GM12878 (cell line): ENCODE data around the gene ST3GAL5. TPM values are rescaled to one million over a fixed set of nuclear protein-coding genes. Genes with fewer than 3 reads are reported as not detected.

Source experiments
- ATF7 ChIP-seq: fragments of 450-650 bp; IDR thresholded peaks from 2 replicates; pipeline ENCODE4 v1.6.1; 2016; ENCODE audit warnings: low read depth, mild to moderate bottlenecking
- BMI1 ChIP-seq: fragments of 450-650 bp; IDR thresholded peaks from 2 replicates; pipeline ENCODE4 v1.6.1; 2016; ENCODE audit warnings: mild to moderate bottlenecking, moderate library complexity, borderline replicate concordance
- CHD1 ChIP-seq: IDR thresholded peaks from 2 replicates; pipeline ENCODE4 v1.6.1; 2012; ENCODE audit warnings: low read depth, low read length, improper control_type of control experiment
- DPF2 ChIP-seq: fragments of 450-650 bp; IDR thresholded peaks from 2 replicates; pipeline ENCODE4 v1.6.1; 2017; ENCODE audit warnings: mild to moderate bottlenecking
- MEF2B ChIP-seq: fragments of 450-650 bp; IDR thresholded peaks from 2 replicates; pipeline ENCODE4 v1.6.1; 2018; ENCODE audit warnings: mild to moderate bottlenecking, moderate library complexity; ENCODE audit not compliant: partially characterized antibody, poor library complexity, severe bottlenecking
- NBN ChIP-seq: fragments of 450-650 bp; IDR thresholded peaks from 2 replicates; pipeline ENCODE4 v1.6.1; 2016
- NR2F1 ChIP-seq: fragments of 450-650 bp; conservative IDR thresholded peaks from 2 replicates; pipeline ENCODE4 v1.6.1; 2017; ENCODE audit warnings: mild to moderate bottlenecking
- SIN3A ChIP-seq: IDR thresholded peaks from 2 replicates; pipeline ENCODE4 v1.6.1; 2012; ENCODE audit warnings: low read depth, low read length, improper control_type of control experiment
- SREBF1 ChIP-seq: IDR thresholded peaks from 2 replicates; pipeline ENCODE4 v1.6.1; 2012; ENCODE audit warnings: mild to moderate bottlenecking, low read length
- YBX1 ChIP-seq: fragments of 450-650 bp; IDR thresholded peaks from 2 replicates; pipeline ENCODE4 v1.6.1; 2016; ENCODE audit warnings: antibody characterized with exemption
- polyA plus RNA-seq, 11 experiments: library from polyadenylated mRNA; depleted of rRNA in 4 of 11; unstranded in 6 of 11; stranded (reverse) in 5 of 11; fragments of >200 nt; fragmentation: Nextera tagmentation in 4 of 11; fragmentation: Illumina TruSeq in 1 of 11; extraction: Ambion mirVana in 4 of 11; extraction: Trizol in 1 of 11; gene quantifications; 1 replicate in 1 of 11; 2 replicates in 10 of 11; pipeline versions ENCODE4 v1.2.1 to v1.2.3, GENCODE V29; 2011 to 2016; ENCODE audit warnings: inconsistent platforms in 2 of 11, missing spikeins in 2 of 11, low read depth in 1 of 11
- total RNA-seq, 4 experiments: library from RNA; depleted of rRNA in 3 of 4; stranded (reverse); fragments of >200 nt in 3 of 4; fragmentation: Illumina TruSeq in 1 of 4; extraction: Trizol in 1 of 4; gene quantifications; 2 replicates each; pipeline versions ENCODE4 v1.2.1 to v1.2.3, GENCODE V29; 2013 to 2021
- TF ChIP-seq, protein P1 (sequence below): fragments of 450-650 bp; IDR thresholded peaks from 2 replicates; pipeline ENCODE4 v1.6.1; 2016; ENCODE audit warnings: mild to moderate bottlenecking, moderate library complexity, borderline replicate concordance
- TF ChIP-seq, protein P2 (sequence below): fragments of 450-650 bp; formaldehyde crosslinking; IDR thresholded peaks from 2 replicates; pipeline ENCODE4 v1.4.0; 2020; ENCODE audit warnings: mild to moderate bottlenecking, moderate library complexity
- TF ChIP-seq, protein P3 (sequence below): fragments of 450-650 bp; IDR thresholded peaks from 2 replicates; pipeline ENCODE4 v1.6.1; 2018; ENCODE audit warnings: mild to moderate bottlenecking, low read depth, moderate library complexity; ENCODE audit not compliant: partially characterized antibody
- TF ChIP-seq, protein P4 (sequence below): fragments of 450-650 bp; conservative IDR thresholded peaks from 2 replicates; pipeline ENCODE4 v1.6.1; 2017; ENCODE audit warnings: mild to moderate bottlenecking, moderate library complexity
- TF ChIP-seq, protein P5 (sequence below): fragments of 450-650 bp; IDR thresholded peaks from 2 replicates; pipeline ENCODE4 v1.6.1; 2017; ENCODE audit warnings: antibody characterized with exemption, mild to moderate bottlenecking, moderate library complexity

The ST3GAL5 gene
- total and polyA plus RNA-seq, 10 of the 15 experiments (the other 5 are each of a cell fraction or from before 2014, with no cell fraction given), result 5.2 to 60.9 (median 10.2) TPM

DNA sequence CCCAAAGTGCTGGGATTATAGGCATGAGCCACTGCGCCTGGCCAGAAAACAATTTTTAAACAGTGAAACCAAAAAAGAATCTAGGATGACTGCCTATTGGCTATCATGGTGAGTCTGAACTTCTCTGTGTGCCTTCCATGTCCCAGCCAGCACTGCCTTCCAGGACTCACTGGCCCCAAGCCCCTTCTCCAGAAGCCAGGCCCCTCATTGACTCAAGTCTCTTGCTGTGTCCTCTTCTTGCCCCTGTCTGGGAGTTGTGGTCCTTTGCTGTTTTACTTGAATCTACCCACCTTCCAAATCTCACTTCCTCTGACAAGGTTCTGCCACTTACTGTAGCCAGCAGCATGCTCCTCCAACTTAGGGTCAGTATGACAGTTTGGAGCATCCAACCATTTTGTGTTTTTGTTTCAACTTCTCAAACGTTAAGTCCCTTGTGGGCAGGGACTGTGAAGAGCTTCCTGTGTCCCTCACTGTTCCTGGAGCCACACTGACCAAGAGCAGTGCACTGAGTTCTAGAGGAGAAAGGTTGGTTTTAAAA lies 41.7 kb downstream of the ST3GAL5 start (continued):
- TF ChIP-seq, protein P1, sequence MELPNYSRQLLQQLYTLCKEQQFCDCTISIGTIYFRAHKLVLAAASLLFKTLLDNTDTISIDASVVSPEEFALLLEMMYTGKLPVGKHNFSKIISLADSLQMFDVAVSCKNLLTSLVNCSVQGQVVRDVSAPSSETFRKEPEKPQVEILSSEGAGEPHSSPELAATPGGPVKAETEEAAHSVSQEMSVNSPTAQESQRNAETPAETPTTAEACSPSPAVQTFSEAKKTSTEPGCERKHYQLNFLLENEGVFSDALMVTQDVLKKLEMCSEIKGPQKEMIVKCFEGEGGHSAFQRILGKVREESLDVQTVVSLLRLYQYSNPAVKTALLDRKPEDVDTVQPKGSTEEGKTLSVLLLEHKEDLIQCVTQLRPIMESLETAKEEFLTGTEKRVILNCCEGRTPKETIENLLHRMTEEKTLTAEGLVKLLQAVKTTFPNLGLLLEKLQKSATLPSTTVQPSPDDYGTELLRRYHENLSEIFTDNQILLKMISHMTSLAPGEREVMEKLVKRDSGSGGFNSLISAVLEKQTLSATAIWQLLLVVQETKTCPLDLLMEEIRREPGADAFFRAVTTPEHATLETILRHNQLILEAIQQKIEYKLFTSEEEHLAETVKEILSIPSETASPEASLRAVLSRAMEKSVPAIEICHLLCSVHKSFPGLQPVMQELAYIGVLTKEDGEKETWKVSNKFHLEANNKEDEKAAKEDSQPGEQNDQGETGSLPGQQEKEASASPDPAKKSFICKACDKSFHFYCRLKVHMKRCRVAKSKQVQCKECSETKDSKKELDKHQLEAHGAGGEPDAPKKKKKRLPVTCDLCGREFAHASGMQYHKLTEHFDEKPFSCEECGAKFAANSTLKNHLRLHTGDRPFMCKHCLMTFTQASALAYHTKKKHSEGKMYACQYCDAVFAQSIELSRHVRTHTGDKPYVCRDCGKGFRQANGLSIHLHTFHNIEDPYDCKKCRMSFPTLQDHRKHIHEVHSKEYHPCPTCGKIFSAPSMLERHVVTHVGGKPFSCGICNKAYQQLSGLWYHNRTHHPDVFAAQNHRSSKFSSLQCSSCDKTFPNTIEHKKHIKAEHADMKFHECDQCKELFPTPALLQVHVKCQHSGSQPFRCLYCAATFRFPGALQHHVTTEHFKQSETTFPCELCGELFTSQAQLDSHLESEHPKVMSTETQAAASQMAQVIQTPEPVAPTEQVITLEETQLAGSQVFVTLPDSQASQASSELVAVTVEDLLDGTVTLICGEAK, result no peak
- no peak for TF ChIP-seq BMI1
- no peak for TF ChIP-seq SIN3A
- no peak for TF ChIP-seq SREBF1
- TF ChIP-seq, protein P2, sequence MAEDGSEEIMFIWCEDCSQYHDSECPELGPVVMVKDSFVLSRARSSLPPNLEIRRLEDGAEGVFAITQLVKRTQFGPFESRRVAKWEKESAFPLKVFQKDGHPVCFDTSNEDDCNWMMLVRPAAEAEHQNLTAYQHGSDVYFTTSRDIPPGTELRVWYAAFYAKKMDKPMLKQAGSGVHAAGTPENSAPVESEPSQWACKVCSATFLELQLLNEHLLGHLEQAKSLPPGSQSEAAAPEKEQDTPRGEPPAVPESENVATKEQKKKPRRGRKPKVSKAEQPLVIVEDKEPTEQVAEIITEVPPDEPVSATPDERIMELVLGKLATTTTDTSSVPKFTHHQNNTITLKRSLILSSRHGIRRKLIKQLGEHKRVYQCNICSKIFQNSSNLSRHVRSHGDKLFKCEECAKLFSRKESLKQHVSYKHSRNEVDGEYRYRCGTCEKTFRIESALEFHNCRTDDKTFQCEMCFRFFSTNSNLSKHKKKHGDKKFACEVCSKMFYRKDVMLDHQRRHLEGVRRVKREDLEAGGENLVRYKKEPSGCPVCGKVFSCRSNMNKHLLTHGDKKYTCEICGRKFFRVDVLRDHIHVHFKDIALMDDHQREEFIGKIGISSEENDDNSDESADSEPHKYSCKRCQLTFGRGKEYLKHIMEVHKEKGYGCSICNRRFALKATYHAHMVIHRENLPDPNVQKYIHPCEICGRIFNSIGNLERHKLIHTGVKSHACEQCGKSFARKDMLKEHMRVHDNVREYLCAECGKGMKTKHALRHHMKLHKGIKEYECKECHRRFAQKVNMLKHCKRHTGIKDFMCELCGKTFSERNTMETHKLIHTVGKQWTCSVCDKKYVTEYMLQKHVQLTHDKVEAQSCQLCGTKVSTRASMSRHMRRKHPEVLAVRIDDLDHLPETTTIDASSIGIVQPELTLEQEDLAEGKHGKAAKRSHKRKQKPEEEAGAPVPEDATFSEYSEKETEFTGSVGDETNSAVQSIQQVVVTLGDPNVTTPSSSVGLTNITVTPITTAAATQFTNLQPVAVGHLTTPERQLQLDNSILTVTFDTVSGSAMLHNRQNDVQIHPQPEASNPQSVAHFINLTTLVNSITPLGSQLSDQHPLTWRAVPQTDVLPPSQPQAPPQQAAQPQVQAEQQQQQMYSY, result no peak
- TF ChIP-seq DPF2, result peak; percentile 42; the same call in 1 of the 2 replicates
- TF ChIP-seq NBN, result no peak
- no peak for TF ChIP-seq YBX1
- TF ChIP-seq NR2F1, result no peak
- TF ChIP-seq, protein P3, sequence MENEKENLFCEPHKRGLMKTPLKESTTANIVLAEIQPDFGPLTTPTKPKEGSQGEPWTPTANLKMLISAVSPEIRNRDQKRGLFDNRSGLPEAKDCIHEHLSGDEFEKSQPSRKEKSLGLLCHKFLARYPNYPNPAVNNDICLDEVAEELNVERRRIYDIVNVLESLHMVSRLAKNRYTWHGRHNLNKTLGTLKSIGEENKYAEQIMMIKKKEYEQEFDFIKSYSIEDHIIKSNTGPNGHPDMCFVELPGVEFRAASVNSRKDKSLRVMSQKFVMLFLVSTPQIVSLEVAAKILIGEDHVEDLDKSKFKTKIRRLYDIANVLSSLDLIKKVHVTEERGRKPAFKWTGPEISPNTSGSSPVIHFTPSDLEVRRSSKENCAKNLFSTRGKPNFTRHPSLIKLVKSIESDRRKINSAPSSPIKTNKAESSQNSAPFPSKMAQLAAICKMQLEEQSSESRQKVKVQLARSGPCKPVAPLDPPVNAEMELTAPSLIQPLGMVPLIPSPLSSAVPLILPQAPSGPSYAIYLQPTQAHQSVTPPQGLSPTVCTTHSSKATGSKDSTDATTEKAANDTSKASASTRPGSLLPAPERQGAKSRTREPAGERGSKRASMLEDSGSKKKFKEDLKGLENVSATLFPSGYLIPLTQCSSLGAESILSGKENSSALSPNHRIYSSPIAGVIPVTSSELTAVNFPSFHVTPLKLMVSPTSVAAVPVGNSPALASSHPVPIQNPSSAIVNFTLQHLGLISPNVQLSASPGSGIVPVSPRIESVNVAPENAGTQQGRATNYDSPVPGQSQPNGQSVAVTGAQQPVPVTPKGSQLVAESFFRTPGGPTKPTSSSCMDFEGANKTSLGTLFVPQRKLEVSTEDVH, result no peak
- TF ChIP-seq MEF2B, result no peak
- TF ChIP-seq, protein P4, sequence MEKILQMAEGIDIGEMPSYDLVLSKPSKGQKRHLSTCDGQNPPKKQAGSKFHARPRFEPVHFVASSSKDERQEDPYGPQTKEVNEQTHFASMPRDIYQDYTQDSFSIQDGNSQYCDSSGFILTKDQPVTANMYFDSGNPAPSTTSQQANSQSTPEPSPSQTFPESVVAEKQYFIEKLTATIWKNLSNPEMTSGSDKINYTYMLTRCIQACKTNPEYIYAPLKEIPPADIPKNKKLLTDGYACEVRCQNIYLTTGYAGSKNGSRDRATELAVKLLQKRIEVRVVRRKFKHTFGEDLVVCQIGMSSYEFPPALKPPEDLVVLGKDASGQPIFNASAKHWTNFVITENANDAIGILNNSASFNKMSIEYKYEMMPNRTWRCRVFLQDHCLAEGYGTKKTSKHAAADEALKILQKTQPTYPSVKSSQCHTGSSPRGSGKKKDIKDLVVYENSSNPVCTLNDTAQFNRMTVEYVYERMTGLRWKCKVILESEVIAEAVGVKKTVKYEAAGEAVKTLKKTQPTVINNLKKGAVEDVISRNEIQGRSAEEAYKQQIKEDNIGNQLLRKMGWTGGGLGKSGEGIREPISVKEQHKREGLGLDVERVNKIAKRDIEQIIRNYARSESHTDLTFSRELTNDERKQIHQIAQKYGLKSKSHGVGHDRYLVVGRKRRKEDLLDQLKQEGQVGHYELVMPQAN, result no peak
- no peak for TF ChIP-seq CHD1
- TF ChIP-seq, protein P5, sequence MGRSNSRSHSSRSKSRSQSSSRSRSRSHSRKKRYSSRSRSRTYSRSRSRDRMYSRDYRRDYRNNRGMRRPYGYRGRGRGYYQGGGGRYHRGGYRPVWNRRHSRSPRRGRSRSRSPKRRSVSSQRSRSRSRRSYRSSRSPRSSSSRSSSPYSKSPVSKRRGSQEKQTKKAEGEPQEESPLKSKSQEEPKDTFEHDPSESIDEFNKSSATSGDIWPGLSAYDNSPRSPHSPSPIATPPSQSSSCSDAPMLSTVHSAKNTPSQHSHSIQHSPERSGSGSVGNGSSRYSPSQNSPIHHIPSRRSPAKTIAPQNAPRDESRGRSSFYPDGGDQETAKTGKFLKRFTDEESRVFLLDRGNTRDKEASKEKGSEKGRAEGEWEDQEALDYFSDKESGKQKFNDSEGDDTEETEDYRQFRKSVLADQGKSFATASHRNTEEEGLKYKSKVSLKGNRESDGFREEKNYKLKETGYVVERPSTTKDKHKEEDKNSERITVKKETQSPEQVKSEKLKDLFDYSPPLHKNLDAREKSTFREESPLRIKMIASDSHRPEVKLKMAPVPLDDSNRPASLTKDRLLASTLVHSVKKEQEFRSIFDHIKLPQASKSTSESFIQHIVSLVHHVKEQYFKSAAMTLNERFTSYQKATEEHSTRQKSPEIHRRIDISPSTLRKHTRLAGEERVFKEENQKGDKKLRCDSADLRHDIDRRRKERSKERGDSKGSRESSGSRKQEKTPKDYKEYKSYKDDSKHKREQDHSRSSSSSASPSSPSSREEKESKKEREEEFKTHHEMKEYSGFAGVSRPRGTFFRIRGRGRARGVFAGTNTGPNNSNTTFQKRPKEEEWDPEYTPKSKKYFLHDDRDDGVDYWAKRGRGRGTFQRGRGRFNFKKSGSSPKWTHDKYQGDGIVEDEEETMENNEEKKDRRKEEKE, result no peak
- no peak for TF ChIP-seq ATF7
